Prostate gland (tissue), 2 donors: ENCODE data around the gene APLF. TPM values are rescaled to one million over a fixed set of nuclear protein-coding genes. Genes with fewer than 3 reads are reported as not detected.

Source experiments
- DNase-seq: peaks from one replicate; pipeline ENCODE4 v3.0.0-alpha.2; 2019; ENCODE audit warnings: low spot score
- H3K27ac ChIP-seq, 2 donors: fragments of 200-600 bp; sonication (generic); 2 replicates each; pipeline ENCODE4 v1.5.1; 2017 to 2019
- H3K27me3 ChIP-seq: fragments of 200-600 bp; sonication (generic); replicated peaks from 2 replicates; pipeline ENCODE4 v1.5.1; 2019; ENCODE audit not compliant: insufficient read depth
- H3K36me3 ChIP-seq, 2 donors: fragments of 200-600 bp; sonication (generic); 1 replicate in 1 of 2; 2 replicates in 1 of 2; pipeline versions ENCODE4 v1.5.1 to v1.8.1; 2017 to 2019
- H3K4me1 ChIP-seq: fragments of 200-600 bp; sonication (generic); replicated peaks from 2 replicates; pipeline ENCODE4 v1.5.1; 2019
- H3K4me3 ChIP-seq, 2 donors: fragments of 200-600 bp; sonication (generic); 2 replicates each; pipeline ENCODE4 v1.5.1; 2017 to 2019
- H3K9me3 ChIP-seq: fragments of 200-600 bp; sonication (generic); 2 replicates; pipeline ENCODE4 v1.5.1; 2017
- POLR2A ChIP-seq: fragments of 450-650 bp; IDR thresholded peaks from one replicate; pipeline ENCODE4 v1.6.1; 2016; ENCODE audit warnings: antibody characterized with exemption, mild to moderate bottlenecking
- POLR2AphosphoS5 ChIP-seq: sonication (generic); formaldehyde crosslinking; IDR thresholded peaks from one replicate; pipeline ENCODE4 v1.6.1; 2017; ENCODE audit warnings: antibody characterized with exemption
- WGBS: methylation state at CpG from one replicate; pipeline ENCODE4 v1.1.5; 2018; 5-methylcytosine and 5-hydroxymethylcytosine counted together
- intact Hi-C: fragments of 100-400 bp; cut with DNase I; formaldehyde crosslinking; loops from one replicate; pipeline ENCODE4 v1.14.2; 2022
- total RNA-seq, 2 donors: library from RNA; depleted of rRNA; stranded (reverse); fragments of >200 nt; gene quantifications; one replicate each; pipeline ENCODE4 v1.1.0, GENCODE V29; 2016
- TF ChIP-seq, protein P1 (sequence below), 4 experiments: fragments of 200-600 bp in 2 of 4; fragments of 450-650 bp in 2 of 4; sonication (generic) in 2 of 4; IDR thresholded peaks; 1 replicate in 3 of 4; 2 replicates in 1 of 4; pipeline ENCODE4 v1.5.1; 2016 to 2019; ENCODE audit warnings: antibody characterized with exemption in 4 of 4, mild to moderate bottlenecking in 2 of 4, moderate library complexity in 2 of 4

The APLF gene, protein sequence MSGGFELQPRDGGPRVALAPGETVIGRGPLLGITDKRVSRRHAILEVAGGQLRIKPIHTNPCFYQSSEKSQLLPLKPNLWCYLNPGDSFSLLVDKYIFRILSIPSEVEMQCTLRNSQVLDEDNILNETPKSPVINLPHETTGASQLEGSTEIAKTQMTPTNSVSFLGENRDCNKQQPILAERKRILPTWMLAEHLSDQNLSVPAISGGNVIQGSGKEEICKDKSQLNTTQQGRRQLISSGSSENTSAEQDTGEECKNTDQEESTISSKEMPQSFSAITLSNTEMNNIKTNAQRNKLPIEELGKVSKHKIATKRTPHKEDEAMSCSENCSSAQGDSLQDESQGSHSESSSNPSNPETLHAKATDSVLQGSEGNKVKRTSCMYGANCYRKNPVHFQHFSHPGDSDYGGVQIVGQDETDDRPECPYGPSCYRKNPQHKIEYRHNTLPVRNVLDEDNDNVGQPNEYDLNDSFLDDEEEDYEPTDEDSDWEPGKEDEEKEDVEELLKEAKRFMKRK
- total RNA-seq: 10 to 100 TPM in 1 of 2 donors, 1 to 10 TPM in 1; 7.3 to 10.2 TPM

DNA sequence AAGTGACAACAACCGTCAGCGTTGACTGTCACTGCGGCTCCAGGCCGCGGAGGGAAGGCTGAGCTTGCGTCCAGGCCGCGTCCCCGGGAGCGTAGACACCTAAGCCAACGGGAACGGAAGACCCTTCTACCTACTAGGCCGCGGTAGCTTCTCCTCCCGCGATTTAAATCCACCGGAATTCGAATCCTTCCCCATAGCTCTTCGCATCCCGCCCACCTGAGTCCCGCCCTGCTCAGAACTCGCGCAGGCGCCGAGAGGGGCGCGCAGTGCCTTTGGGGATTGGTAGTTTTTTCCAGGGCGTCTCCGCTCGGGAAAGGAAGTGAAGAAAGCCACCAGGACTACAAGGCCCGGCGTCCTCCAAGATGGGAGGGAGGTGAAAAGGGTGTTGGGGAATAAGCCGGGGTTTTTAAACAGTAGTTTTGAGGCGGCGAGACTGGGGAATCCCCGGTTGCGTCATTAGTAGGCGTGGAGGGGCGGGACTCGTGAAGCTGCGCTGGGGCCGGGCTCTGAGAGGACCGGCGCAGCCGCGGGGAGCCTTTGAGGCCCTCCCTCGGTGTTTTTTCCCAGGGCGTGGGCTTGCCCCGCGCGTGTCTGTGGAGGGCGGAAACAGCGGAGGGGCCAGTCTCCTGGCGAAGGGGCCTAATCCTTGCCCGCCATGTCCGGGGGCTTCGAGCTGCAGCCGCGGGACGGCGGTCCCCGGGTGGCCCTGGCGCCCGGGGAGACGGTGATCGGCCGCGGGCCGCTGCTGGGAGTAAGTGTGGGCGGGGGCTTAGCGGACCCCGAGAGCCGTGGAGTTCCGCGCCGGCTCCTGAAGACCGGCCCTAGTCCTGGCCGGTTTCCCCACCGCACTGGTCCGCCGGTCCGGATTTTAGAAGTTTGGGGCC is at the start of gene APLF, which contains the start of gene FBXO48:
APLF (plus strand) TSS at position 509 of the 884 bp plus-strand sequence; CDS start at position 656, 147 bp downstream.
FBXO48 (minus strand) TSS at position 218 of the 884 bp plus-strand sequence. CDS start 2,149 bp downstream, outside the sequence.
- H3K9me3 ChIP-seq: no peaks in the 10 kb centered on the region
- H3K4me1 ChIP-seq: peaks cover 3% of the 10 kb centered on the region
- H3K27ac ChIP-seq: peak within 1 kb of the TSS; percentile 83 to 89
- under 1% methylated on average over 76 of the region's 82 CpGs for WGBS
- peak; percentile 99 for TF ChIP-seq POLR2AphosphoS5
- peak; percentile 79 for TF ChIP-seq POLR2A
- TF ChIP-seq, protein P1, sequence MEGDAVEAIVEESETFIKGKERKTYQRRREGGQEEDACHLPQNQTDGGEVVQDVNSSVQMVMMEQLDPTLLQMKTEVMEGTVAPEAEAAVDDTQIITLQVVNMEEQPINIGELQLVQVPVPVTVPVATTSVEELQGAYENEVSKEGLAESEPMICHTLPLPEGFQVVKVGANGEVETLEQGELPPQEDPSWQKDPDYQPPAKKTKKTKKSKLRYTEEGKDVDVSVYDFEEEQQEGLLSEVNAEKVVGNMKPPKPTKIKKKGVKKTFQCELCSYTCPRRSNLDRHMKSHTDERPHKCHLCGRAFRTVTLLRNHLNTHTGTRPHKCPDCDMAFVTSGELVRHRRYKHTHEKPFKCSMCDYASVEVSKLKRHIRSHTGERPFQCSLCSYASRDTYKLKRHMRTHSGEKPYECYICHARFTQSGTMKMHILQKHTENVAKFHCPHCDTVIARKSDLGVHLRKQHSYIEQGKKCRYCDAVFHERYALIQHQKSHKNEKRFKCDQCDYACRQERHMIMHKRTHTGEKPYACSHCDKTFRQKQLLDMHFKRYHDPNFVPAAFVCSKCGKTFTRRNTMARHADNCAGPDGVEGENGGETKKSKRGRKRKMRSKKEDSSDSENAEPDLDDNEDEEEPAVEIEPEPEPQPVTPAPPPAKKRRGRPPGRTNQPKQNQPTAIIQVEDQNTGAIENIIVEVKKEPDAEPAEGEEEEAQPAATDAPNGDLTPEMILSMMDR (IDR thresholded peaks at IDR 0.05): peak in 2 of 4 experiments; percentile 5 to 17
- peak; percentile 98 for DNase-seq
- H3K36me3 ChIP-seq: no peaks in the 10 kb centered on the region
- H3K27me3 ChIP-seq: no peaks in the 10 kb centered on the region
- intact Hi-C loops: no loop called here
- peak within 1 kb of the TSS; percentile 56 to 69 for H3K4me3 ChIP-seq

DNA sequence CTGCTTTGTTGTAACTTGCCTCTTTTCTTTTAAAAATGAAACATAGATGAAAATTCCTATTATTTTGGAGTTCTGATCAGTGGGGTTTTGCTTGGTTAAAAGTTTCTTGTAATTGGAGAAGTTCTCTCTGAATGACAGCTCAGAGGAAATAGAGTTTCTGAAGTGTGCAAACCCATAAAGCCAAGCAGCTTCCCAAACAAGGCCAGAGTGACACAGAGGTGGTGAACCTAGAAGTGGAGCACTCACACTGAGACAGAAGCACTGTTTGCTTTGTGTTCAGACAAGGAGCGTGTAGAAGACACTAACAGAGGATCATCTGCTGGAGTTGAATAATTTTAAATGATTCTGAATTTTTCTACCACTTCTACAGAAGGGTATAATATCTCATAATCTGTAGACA is 49.5 kb upstream of the APLF start:
- Histone ChIP-seq H3K27ac (no peak overlapping the region), H3K27me3 (no peaks in the 10 kb centered on the region), H3K36me3 (no peaks in the 10 kb centered on the region), H3K9me3 (no peaks in the 10 kb centered on the region), H3K4me3 (no peak overlapping the region), H3K4me1 (no peaks in the 10 kb centered on the region)
- WGBS: 42% methylated on average over 1 of the region's 1 CpG
- TF ChIP-seq, protein P1 (IDR thresholded peaks at IDR 0.05): no peak
- TF ChIP-seq POLR2AphosphoS5 (no peak), POLR2A (no peak)
- intact Hi-C loops: no loop called here
- no peak for DNase-seq

DNA sequence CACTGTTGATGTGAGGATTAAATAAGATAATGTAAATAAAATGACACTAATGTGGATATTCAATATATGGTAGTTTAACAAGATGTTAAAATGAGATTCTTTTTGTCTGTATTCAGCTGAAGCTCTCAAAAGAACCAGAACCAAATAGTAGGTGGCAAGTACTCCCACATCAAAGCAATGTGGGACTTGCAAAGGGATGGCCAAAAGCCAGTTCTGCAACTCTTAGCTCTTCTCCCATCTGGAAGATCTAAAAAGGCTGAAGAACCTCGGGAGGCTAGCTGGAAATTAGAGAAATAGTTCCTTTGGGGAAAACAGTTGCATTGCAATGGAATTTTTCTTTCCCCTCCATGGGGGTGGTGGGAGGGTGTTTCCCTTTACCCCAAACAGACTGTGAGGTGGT is 49.0 kb upstream of the APLF start:
- no peak for DNase-seq
- Histone ChIP-seq H3K9me3 (no peaks in the 10 kb centered on the region), H3K4me3 (no peak overlapping the region)

DNA sequence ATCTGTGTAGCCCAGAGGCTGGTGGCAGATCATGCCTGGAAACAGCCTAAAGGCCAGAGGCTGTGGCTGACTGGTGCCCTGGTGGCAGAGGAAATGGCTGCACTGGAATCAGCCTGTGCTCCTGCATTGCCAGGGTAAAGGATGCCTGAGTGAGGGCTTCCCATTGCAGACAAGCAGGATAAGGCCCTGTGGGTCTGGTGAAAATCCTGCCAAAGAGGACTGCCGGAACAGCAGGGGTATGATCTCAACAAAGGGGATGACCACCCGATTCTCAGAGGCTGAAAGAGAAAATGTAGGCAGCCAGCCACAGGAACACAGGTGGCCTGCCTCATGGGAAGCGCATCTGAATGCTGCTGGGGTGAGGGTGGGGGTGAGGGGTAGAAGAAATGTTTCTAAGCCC is 48.5 kb upstream of the APLF start:
- H3K4me1 ChIP-seq: no peaks in the 10 kb centered on the region
- intact Hi-C loops: no loop called here
- no peaks in the 10 kb centered on the region for H3K9me3 ChIP-seq
- WGBS: 78% methylated on average over 3 of the region's 3 CpGs
- TF ChIP-seq POLR2AphosphoS5 (no peak), POLR2A (no peak)
- TF ChIP-seq, protein P1 (IDR thresholded peaks at IDR 0.05): no peak
- DNase-seq: no peak
- H3K36me3 ChIP-seq: no peaks in the 10 kb centered on the region
- no peak overlapping the region for H3K4me3 ChIP-seq
- H3K27ac ChIP-seq: no peak overlapping the region
- H3K27me3 ChIP-seq: no peaks in the 10 kb centered on the region

More for the DNA sequence above, 49.0 kb upstream of the APLF start:
- Histone ChIP-seq H3K36me3 (no peaks in the 10 kb centered on the region), H3K27me3 (no peaks in the 10 kb centered on the region), H3K4me1 (no peaks in the 10 kb centered on the region), H3K27ac (no peak overlapping the region)
- 63% methylated on average over 1 of the region's 1 CpG for WGBS
- intact Hi-C loops: no loop called here
- TF ChIP-seq POLR2A (no peak), POLR2AphosphoS5 (no peak)
- TF ChIP-seq, protein P1 (IDR thresholded peaks at IDR 0.05): no peak
